Adrenal gland (tissue), 5 donors: ENCODE results near the gene RASGRP2.

Experiments
- CTCF ChIP-seq, 6 experiments: fragments of 450-650 bp in 4 of 6; fragments of 200-600 bp in 2 of 6; sonication (generic) in 1 of 6; IDR thresholded peaks; 1 replicate in 5 of 6; 2 replicates in 1 of 6; pipeline versions ENCODE4 v1.5.1 to v1.8.0; 2016 to 2021; ENCODE audit warnings: antibody characterized with exemption in 6 of 6, mild to moderate bottlenecking in 2 of 6, moderate library complexity in 1 of 6
- POLR2A ChIP-seq, 2 donors: fragments of 450-650 bp; IDR thresholded peaks; one replicate each; pipeline ENCODE4 v1.6.1; 2017; ENCODE audit warnings: antibody characterized with exemption in 2 of 2, mild to moderate bottlenecking in 2 of 2, moderate library complexity in 1 of 2
- donor health status: DM: no; HTN: no; CAD: no.

GRCh38 chr11:64723907-64724862, 19.8 kb downstream of the RASGRP2 start:
- TF ChIP-seq CTCF (IDR thresholded peaks at IDR 0.05) = no peak
- TF ChIP-seq POLR2A (IDR thresholded peaks at IDR 0.05) = no peak
